ENCODE data around the gene XPNPEP1.

XPNPEP1 gene

DNA sequence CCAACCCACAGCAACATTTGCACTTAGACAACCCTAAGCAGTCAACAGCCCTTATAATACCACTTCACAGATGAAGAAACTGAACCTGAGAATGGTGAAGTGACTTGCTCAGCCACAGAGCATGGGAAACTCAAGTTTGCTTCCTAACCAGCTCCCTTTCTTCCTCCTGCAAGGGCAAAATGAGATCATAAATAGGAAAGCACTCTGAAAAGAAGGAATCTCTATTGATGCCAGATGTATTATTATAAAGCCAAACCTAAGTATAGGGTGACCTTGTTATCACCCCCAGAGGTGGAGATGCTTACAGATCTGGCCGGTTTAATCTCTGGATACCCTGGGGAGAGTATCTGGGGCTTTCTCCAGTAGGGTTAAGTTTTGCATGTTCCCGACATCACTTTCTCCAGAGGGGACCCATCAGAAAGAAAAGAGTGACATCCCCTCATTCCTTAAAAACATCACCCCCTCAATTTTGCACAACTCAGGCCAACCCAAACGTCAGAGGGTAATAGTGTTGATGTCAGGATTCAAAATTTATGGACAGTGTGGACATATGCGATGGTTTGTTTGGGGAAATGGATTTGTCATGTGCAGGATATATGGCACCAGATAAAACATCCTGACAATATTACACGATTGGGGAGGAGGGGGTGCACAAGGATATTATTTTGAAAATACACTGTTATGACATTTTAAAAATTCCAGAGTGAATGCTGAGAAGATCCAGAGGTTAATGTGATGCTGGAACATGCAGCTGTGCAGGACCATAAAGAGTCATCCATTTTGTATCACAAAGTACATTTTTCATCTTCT, 24.0 kb upstream of the XPNPEP1 start:
- DNase-seq: no peak

DNA sequence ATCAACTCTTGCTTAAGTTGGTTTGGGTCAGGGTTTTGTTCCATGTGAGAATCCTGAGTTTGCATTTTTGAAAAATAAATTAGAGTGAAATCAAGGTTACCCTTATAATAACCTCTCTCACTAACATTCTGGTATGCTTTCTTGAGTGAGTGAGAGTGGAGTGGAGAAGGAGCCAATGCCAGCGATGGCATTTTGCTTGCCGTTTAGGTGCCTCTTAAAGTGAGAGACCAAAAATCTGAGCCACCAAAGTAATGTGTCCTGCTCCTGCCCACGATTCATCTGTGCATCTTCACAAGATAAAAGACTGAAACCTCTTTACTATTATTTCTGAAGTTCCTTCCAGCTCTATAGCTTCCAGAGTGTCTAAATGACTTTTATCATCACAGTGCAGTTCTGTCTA, 23.4 kb upstream of the XPNPEP1 start:
- DNase-seq: no peak

- no peak for DNase-seq
Observed at GRCh38 chr10:109945473-109946177, 22.3 kb upstream of the XPNPEP1 start.

- DNase-seq: no peak
Observed at GRCh38 chr10:109944613-109945012, 21.3 kb upstream of the XPNPEP1 start.

GRCh38 chr10:109941236-109941862, 18.0 kb upstream of the XPNPEP1 start:
- no peak for DNase-seq

GRCh38 chr10:109940553-109940952, 17.2 kb upstream of the XPNPEP1 start:
- DNase-seq: no peak

GRCh38 chr10:109940117-109940516, 16.8 kb upstream of the XPNPEP1 start:
- DNase-seq: no peak

GRCh38 chr10:109939315-109939961, 16.1 kb upstream of the XPNPEP1 start:
- DNase-seq: no peak

DNA sequence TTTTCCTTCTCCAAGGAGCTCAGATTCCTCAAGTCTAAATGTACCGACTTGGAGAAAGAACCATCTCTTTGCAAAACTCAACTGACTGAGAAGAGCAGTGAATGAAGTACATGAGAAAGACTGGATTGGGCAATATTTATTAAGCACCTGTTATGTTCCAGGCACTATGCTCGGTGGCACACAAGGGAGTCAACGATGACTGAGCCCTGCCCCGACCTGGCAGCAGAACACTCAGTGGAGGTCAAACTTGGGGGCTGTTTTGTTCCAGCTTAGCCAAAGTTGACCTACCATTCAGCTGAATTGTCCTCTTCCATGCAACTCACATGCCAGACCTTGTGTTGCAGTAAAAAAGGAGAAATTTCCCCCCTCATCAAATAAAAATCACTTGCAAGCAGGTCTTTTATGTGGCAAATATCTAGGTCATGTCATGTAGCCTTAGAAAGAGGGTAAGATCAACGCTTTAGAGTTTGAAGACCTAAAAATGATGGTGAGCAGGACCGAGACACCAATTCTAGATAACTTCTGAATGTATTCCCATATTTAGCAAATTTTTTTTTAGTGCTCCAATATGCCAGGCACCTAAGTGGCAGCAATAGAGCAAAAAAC, 14.3 kb upstream of the XPNPEP1 start:
- DNase-seq: no peak

- DNase-seq: no peak
Observed at GRCh38 chr10:109934958-109935793, 11.9 kb upstream of the XPNPEP1 start.

DNA sequence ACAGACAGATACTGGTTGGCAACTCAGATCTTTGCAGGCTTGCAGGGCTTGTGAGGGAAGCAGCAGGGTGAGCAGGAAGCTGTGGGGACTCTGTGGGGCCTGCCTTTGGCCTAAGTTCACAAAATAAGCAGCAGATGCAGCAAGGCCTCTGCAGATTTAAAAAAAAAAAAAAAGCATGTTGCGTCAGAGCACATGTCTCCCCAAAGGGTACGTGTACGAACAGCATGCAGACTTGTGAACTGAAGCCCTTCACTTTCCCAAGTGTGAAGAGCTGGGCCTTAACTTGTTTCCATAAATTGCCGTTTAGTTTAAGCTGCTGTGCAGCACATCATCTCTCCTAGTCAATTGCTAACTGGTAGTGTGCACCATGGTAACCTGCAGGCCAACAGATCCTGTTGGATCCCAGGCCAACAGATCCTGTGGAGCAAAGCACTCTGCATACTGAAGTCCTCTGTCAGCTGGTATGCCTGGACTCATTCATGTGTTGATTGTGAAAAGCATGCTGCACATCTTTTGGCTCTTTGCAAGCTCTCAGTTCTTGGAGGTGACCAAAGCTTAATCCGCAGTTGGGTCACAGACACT, 10.8 kb upstream of the XPNPEP1 start:
- DNase-seq: peak; percentile 84 to 85

DNA sequence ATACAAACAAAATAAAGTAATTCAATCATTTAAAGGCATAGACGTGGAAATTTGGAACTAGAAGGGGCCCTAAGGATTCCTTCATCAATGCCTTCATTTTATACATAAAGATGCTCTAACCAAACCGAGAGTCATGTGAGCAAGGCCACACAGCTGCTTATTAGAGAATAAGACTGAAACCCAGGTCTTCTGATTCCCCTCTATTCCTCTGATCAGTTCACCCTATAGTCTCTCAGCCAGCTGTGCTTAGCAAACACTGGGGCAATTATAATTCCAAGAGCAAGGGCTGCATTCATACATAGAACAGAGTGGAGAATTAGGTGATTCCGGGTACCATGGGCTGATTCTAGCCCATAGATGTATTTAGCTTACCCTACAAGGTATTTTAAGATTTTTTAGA, 9.7 kb upstream of the XPNPEP1 start:
- no peak for DNase-seq

- DNase-seq: no peak
Observed at GRCh38 chr10:109932391-109932790, 9.1 kb upstream of the XPNPEP1 start.

DNA sequence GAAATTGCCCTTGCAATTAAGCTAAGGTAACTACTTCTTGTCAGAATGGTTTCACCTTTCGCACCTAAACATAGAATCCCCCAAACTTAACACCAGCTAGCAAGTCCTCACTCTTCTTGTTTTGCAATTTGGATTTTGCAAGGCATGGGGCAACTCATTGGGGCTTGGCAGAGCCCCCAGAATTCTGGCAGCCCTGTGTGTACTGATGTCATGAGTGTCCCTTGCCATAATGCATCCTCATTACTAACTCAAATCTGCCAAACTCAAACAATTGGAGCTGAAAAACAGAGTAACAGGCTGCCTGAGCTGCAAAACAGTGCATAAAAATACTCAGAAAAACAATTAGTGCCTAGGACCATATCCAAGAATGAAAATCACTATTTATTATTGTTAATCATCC, 7.9 kb upstream of the XPNPEP1 start:
- DNase-seq: peak; percentile 39 to 48

DNA sequence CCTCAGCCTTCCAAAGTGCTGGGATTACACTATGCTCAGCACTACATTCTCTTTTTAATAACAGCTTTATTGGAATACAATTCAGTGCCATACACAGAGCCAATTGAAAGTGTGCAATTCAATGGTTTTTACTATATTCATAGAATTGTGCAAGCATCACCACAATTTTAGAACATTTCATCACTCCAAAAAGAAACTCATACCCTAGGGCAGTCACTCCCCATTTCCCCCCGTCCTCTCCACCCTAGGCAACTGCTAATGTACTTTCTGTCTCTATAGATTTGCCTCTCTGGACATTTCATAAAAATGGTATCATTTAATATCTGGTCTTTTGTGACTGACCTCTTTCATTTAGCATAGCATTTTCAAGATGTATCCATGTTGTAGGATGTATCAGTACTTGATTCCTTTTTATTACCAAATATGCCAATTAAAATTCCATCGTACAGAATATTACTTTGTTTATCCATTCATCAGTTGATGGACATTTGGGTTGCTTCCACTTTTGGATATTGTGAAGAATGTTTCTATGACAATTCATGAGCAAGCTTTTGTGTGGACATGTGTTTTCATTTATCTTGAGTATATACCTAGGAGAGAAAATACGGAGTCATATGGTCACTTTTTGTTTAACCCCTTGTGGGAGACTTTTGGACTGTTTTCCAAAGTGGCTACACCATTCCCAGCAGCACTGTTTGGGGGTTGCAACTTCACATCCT, 6.3 kb upstream of the XPNPEP1 start:
- peak; percentile 69 to 85 for DNase-seq

- no peak for DNase-seq
Observed at GRCh38 chr10:109928475-109928891, 5.2 kb upstream of the XPNPEP1 start.

DNA sequence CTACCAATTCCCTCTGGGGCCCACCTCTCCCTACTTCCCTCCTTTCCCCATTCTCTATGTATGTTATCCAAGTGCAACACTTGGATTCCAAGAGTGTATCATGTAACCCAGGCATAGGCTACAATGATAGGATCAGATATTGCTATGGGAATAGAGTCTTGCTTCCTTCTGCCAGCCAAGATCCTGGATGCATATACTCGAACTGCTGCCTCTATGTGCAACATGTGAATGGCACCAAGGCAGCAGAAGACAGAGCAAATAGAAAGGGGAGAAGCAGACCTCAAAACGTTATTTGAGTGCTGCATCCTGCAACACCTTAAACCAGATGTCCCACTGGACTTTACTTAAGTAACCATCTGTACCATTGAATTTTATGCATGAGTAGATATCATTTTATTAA, 3.5 kb upstream of the XPNPEP1 start:
- DNase-seq: no peak

GRCh38 chr10:109926061-109926745, 2.9 kb upstream of the XPNPEP1 start:
- no peak for DNase-seq

GRCh38 chr10:109924967-109925620, 1.8 kb upstream of the XPNPEP1 start:
- DNase-seq: no peak

DNA sequence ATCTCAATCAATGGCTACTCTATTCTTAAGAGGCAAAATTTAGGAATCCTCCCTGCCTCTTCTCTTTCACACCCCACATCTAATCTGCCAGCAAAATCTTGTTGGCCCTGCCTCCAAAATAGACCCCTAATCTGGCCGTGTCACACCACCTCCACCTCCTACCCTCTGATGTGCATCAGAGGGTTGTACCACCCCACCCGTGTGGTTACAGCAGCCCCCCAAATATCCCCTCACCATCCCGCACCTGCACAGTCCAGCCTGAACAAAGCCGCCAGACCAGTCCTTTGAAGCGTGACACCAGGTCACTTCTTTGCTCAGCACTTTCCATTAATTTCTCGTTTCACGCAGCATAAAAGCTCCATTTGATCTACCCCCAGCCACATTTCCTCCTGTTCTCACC, 776 bp upstream of the XPNPEP1 start:
- no peak for DNase-seq
